Fibroblast of the aortic adventitia (primary cell): Measurements from ENCODE around the gene PHF10. TPM values are rescaled to one million over a fixed set of nuclear protein-coding genes. Genes with fewer than 3 reads are reported as not detected.

Experiments
- DNase-seq: peaks from one replicate; pipeline ENCODE4 v3.0.0-alpha.2; 2010; ENCODE audit warnings: low read depth
- H3K4me3 ChIP-seq: 2 replicates; pipeline ENCODE4 v1.5.1; 2011; ENCODE audit warnings: low read depth, mild to moderate bottlenecking, control low read depth, low read length, moderate library complexity
- total RNA-seq: library from RNA; depleted of rRNA; stranded (reverse); fragments of >200 nt; gene quantifications from 2 replicates; pipeline ENCODE4 v1.2.3, GENCODE V29; 2012; ENCODE audit warnings: low replicate concordance
- TF ChIP-seq, protein P1 (sequence below): IDR thresholded peaks from 2 replicates; pipeline ENCODE4 v1.5.1; 2011; ENCODE audit warnings: mild to moderate bottlenecking, low read length, control low read depth, inconsistent platforms; ENCODE audit not compliant: insufficient read depth

PHF10 gene
- total RNA-seq, 1 donor: 18.9 TPM

DNA sequence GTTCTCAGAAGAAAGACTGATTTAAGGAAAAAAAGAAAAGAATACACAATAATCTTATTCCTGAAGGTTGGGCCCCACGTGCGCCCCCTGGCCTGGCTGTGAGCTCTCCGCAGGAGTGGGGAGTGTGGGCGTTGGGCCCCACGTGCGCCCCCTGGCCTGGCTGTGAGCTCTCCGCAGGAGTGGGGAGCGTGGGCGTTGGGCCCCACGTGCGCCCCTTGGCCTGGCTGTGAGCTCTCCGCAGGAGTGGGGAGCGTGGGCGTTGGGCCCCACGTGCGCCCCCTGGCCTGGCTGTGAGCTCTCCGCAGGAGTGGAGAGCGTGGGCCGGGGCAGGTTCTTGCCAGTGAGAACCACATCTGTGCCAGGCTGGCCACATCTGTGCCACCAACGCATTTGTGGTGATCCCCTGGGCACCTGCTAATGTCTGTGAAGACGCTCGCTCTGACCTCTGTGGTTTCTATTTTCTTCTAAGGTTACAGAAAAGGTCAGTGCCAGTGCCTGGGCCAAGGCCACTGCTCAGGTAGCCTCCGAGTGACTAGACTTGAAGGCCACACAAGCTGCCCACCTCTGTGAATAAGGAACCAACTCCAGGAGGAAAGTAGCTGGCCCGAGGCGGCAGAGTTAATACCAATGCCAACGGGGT lies 63.4 kb downstream of the PHF10 start:
- DNase-seq: no peak
- TF ChIP-seq, protein P1, sequence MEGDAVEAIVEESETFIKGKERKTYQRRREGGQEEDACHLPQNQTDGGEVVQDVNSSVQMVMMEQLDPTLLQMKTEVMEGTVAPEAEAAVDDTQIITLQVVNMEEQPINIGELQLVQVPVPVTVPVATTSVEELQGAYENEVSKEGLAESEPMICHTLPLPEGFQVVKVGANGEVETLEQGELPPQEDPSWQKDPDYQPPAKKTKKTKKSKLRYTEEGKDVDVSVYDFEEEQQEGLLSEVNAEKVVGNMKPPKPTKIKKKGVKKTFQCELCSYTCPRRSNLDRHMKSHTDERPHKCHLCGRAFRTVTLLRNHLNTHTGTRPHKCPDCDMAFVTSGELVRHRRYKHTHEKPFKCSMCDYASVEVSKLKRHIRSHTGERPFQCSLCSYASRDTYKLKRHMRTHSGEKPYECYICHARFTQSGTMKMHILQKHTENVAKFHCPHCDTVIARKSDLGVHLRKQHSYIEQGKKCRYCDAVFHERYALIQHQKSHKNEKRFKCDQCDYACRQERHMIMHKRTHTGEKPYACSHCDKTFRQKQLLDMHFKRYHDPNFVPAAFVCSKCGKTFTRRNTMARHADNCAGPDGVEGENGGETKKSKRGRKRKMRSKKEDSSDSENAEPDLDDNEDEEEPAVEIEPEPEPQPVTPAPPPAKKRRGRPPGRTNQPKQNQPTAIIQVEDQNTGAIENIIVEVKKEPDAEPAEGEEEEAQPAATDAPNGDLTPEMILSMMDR: no peak
- H3K4me3 ChIP-seq: no peak overlapping the region

DNA sequence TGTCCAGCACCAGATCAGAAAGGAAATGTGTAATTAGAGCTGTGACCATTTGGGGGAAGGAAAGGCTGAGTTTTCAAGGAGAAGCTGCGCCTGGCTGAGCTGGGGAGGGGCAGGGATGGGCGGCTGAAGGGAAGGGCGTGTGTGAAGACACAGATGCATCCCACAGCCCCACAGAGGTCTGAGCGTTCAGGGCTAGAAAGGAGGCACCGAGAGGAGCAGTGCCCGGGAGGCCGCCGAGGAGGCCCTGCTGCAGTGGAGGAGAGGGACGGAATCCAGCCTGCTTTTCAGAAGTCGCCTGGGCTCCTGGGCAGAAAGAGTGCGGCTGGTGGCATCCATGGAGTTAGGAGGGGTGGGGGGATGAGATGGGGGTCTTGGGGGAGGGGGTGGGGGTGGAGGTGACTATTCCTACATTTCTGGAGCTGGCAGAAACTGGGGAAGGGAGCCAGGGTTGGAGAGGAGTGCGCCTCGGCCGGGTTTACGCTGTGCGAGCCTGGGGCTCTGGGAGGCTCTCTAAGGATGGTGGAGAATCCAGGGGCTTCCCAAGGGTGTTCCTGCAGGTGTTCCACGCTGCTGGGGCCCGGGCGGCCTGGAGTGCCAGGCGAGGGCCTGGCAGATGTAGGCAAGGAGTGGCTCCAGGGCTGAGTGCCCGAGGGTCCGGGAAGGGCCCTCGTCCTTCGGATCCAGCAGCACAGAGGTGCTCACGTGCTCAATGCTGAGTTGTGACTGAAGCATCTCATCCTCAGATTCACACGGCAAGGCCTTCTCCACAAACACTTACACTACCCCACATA lies 64.3 kb downstream of the PHF10 start:
- TF ChIP-seq, protein P1: no peak
- no peak overlapping the region for H3K4me3 ChIP-seq
- DNase-seq: no peak

DNA sequence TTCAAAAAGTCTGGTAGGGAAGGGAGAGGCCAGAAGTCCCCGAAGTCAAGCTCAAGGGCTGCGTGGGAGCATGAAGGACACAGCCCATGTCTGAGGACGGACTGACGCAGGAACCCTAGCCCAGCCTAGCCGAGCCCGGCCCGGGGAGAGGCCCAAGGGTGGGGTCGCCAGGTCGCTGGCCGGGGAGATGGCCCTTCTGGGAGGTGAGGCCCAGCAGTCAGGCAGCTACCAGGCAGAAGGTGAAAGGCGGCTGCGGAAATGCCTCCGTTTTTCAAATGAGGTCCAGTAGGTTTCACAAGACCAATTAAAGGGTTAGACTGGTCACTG lies 67.1 kb downstream of the PHF10 start:
- no peak for DNase-seq
- TF ChIP-seq, protein P1: no peak
- H3K4me3 ChIP-seq: no peak overlapping the region

DNA sequence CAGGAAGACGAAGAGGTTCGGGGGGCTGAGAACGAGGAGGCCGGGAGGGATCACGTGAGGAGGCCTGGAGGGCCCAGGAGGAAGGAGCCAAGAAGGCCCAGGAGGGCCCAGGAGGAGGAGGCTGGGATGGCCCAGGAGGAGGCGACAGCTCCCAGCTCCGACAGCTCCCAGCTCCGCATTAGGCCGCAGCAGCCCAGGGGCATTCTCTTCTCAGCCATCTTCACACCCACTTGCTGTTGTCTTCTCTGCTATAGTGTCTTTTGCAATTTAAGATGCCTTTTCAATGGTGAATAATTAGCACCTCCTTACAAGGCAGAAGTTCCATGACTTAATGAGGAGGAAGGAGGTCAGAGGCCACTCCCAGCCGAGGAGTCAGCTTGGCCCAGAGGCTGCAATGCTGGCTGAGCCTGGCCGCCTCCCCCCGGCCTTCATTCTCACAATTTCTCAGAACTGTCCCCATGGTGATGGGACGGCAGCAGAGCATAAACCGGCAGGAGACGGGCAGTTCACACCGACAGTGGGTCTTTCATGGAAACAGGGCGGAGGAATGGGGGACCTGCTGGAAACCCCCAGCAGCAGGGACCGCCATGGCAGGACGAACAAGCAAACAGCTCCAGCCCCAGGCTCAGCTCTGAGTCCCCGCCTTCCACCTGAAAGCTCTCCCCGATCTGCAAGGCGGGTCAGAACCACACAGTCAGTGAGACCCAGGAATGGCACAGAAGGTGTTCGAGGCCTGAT lies 67.6 kb downstream of the PHF10 start:
- DNase-seq: no peak
- no peak overlapping the region for H3K4me3 ChIP-seq
- TF ChIP-seq, protein P1: no peak

DNA sequence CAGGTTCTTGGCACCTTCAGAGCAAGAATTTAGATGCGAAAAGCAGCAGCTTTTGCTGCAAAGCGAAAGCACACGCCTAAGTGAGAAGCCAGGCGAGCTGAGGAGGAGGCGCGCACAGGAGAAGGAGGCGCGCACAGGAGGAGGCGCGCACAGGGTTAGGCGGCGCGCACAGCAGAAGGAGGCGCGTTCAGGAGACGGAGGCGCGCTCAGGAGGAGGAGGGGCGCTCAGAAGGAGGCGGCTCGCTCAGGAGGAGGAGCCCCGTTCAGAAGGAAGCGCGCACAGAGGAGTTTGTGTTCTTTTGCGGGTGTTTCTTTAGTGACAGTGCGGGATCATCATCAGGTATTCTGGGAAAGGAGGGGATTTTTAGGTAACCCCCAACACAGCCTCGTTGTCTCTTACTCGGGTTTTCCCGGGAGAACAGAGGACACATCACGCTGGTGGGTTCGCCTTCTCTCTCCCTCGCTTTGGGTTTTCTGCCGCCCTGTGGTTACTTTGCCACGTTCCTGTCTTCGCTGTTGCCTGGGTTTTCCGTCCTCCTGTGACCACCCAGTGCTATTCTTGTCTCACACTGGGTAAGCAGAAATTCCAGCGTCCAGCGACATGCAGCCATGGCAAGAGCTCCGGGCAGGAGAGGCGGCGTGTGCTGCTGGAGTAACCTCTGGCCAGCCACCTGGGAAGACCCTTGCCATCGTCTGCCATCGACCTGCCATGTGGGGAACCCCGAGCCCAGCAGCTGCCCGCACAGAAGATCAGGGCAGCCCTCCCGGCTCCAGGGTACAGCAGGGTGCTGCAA lies 69.5 kb downstream of the PHF10 start:
- peak overlapping the region; percentile 70 for H3K4me3 ChIP-seq

More for the DNA sequence above, 69.5 kb downstream of the PHF10 start:
- peak; percentile 74 for DNase-seq
- TF ChIP-seq, protein P1: peak; percentile 48

Other genes with a start within 250 kb of the PHF10 start
- 19.9 and 36.8 TPM in 2 replicates for gene WDR27, start 22.5 kb downstream of the PHF10 start, total RNA-seq
- gene C6orf120, start 22.4 kb downstream of the PHF10 start, total RNA-seq: 47.2 and 57.1 TPM in 2 replicates
- gene DYNLT2, start 27.1 kb upstream of the PHF10 start, total RNA-seq: 1.7 and 2.0 TPM in 2 replicates
- gene ERMARD, start 27.1 kb upstream of the PHF10 start, total RNA-seq: 15.0 and 18.3 TPM in 2 replicates